Adrenal gland (tissue), 12 donors: ENCODE results near the gene KLF7. TPM values are rescaled to one million over a fixed set of nuclear protein-coding genes. Genes with fewer than 3 reads are reported as not detected.

Experiments
- DNase-seq, 7 donors: peaks; one replicate each; pipeline ENCODE4 v3.0.0-alpha.2; 2019 to 2020
- H3K27ac ChIP-seq, 5 donors: fragments of 200-600 bp; sonication (generic) in 4 of 5; 1 replicate in 3 of 5; 2 replicates in 2 of 5; pipeline versions ENCODE4 v1.5.1 to v1.8.0; 2016 to 2020; ENCODE audit warnings: mild to moderate bottlenecking in 1 of 5
- H3K27me3 ChIP-seq: fragments of 200-600 bp; 2 replicates; pipeline ENCODE4 v1.8.0; 2021
- H3K36me3 ChIP-seq, 2 donors: fragments of 200-600 bp; replicated peaks in 1 of 2; 1 replicate in 1 of 2; 2 replicates in 1 of 2; pipeline versions ENCODE4 v1.5.1 to v1.8.0; 2018 to 2022
- H3K4me1 ChIP-seq, 2 donors: fragments of 200-600 bp; replicated peaks in 1 of 2; 1 replicate in 1 of 2; 2 replicates in 1 of 2; pipeline versions ENCODE4 v1.5.1 to v1.8.0; 2018 to 2021
- H3K4me3 ChIP-seq, 4 donors: fragments of 200-600 bp; sonication (generic) in 3 of 4; one replicate each; pipeline ENCODE4 v1.5.1; 2016 to 2018
- H3K9me3 ChIP-seq, 3 donors: fragments of 200-600 bp; sonication (generic) in 1 of 3; replicated peaks in 1 of 3; 1 replicate in 2 of 3; 2 replicates in 1 of 3; pipeline versions ENCODE4 v1.5.1 to v1.8.0; 2016 to 2021
- CTCF ChIP-seq, 6 experiments: fragments of 450-650 bp in 4 of 6; fragments of 200-600 bp in 2 of 6; sonication (generic) in 1 of 6; IDR thresholded peaks; 1 replicate in 5 of 6; 2 replicates in 1 of 6; pipeline versions ENCODE4 v1.5.1 to v1.8.0; 2016 to 2021; ENCODE audit warnings: antibody characterized with exemption in 6 of 6, mild to moderate bottlenecking in 2 of 6, moderate library complexity in 1 of 6
- POLR2A ChIP-seq, 2 donors: fragments of 450-650 bp; IDR thresholded peaks; one replicate each; pipeline ENCODE4 v1.6.1; 2017; ENCODE audit warnings: antibody characterized with exemption in 2 of 2, mild to moderate bottlenecking in 2 of 2, moderate library complexity in 1 of 2
- WGBS, 4 donors: extraction: QIAGEN DNeasy Blood & Tissue Kit in 2 of 4; methylation state at CpG; one replicate each; pipeline versions ENCODE4 v1.1.5 to v1.1.7; 2013 to 2017; 5-methylcytosine and 5-hydroxymethylcytosine counted together
- intact Hi-C, 2 donors: fragments of 100-400 bp; cut with DNase I; formaldehyde crosslinking; loops; one replicate each; pipeline versions ENCODE4 v1.14.1 to v1.15.0; 2022 to 2023
- polyA plus RNA-seq, 3 donors: library from polyadenylated mRNA; stranded (reverse); fragments of 200-250 nt in 2 of 3; fragments of 350-450 nt in 1 of 3; fragmentation: Illumina TruSeq in 1 of 3; extraction: RNeasy Lipid Tissue Mini Kit (QIAGEN cat#74804) in 1 of 3; gene quantifications; one replicate each; pipeline ENCODE4 v1.2.3, GENCODE V29; 2013 to 2014
- total RNA-seq, 9 donors: library from RNA; depleted of rRNA in 4 of 9; stranded (reverse); fragments of >200 nt in 4 of 9; fragments of 120-200 nt in 1 of 9; fragmentation: NEBNext Ultra II Directional in 1 of 9; extraction: Animal tissue kit (Norgen Biotek cat#: 25700) in 1 of 9; gene quantifications; one replicate each; pipeline versions ENCODE4 v1.1.0 to v1.2.4, GENCODE V29; 2013 to 2023
- donor health status: healthy with polysubstance abuse.
- donor health status: Bipolar disorder and iron deficiency.
- donor health status: DM: yes; HTN: yes; CAD: no.
- donor health status: DM: no; HTN: no; CAD: no.
- donor health status: DM: no; HTN: no; CAD: no.
- donor health status: DM: yes; HTN: yes; CAD: no.

The KLF7 gene
- total and polyA plus RNA-seq, 12 donors = 3.6 to 45.9 (median 17.8) TPM

- H3K9me3 ChIP-seq = no peaks in the 10 kb centered on the region
These were observed 43.0 kb downstream of the KLF7 start for GRCh38 chr2:207122651-207123334.

GRCh38 chr2:207121784-207122183, 44.0 kb downstream of the KLF7 start:
- Histone ChIP-seq H3K27ac (peak overlapping the region in 4 of 5 donors; percentile 0 to 68 (median 32)), H3K27me3 (no peaks in the 10 kb centered on the region), H3K4me3 (no peak overlapping the region), H3K36me3 (peaks cover 0 to 15% of the 10 kb centered on the region in 2 donors), H3K4me1 (peaks cover 14 to 31% of the 10 kb centered on the region in 2 donors), H3K9me3 (no peaks in the 10 kb centered on the region)
- no peak for TF ChIP-seq CTCF (IDR thresholded peaks at IDR 0.05)
- no peak for TF ChIP-seq POLR2A (IDR thresholded peaks at IDR 0.05)
- peak in 6 of 7 donors; percentile 40 to 68 (median 51) for DNase-seq
- 8 to 44% (median 9%) methylated on average over 1 of the region's 1 CpG for WGBS, 4 donors
- intact Hi-C loops = no loop called here

More at GRCh38 chr2:207122651-207123334, 43.0 kb downstream of the KLF7 start:
- H3K4me3 ChIP-seq = no peak overlapping the region
- no peak for DNase-seq
- no peak for TF ChIP-seq POLR2A (IDR thresholded peaks at IDR 0.05)
- no peak for TF ChIP-seq CTCF (IDR thresholded peaks at IDR 0.05)
- H3K27me3 ChIP-seq = no peaks in the 10 kb centered on the region
- peaks cover 14 to 40% of the 10 kb centered on the region in 2 donors for H3K4me1 ChIP-seq
- WGBS, 4 donors = 89 to 91% (median 91%) methylated on average over 5 of the region's 5 CpGs
- intact Hi-C loops = no loop called here
- peaks cover 0 to 15% of the 10 kb centered on the region in 2 donors for H3K36me3 ChIP-seq
- peak overlapping the region in 3 of 5 donors; percentile 14 to 68 (median 50) for H3K27ac ChIP-seq

DNA sequence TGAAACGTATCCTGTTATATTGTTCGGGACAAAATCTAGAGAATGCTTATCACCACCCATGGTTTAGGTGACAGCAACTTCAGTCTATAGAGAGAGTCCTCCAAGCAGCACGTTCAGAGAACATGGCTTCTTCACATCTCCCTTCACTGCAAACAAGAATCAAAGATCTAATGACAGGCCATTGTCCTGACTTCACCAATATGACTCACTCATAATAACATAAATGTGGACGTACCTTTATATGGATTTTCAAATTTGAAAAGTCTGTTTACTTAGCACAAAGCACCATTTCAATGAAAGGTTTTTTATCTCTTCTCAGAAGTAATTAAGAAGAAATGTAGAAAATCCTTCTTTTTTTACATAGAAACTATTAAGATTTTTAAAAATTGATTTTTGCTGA, 46.7 kb downstream of the KLF7 start:
- Histone ChIP-seq H3K9me3 (no peaks in the 10 kb centered on the region), H3K27me3 (no peaks in the 10 kb centered on the region), H3K4me1 (peaks cover 14 to 39% of the 10 kb centered on the region in 2 donors), H3K36me3 (peaks cover 0 to 14% of the 10 kb centered on the region in 2 donors), H3K4me3 (no peak overlapping the region), H3K27ac (no peak overlapping the region)
- 89 to 92% (median 91%) methylated on average over 4 of the region's 4 CpGs for WGBS, 4 donors
- TF ChIP-seq POLR2A (IDR thresholded peaks at IDR 0.05) = no peak
- intact Hi-C loops = no loop called here
- DNase-seq = no peak

DNA sequence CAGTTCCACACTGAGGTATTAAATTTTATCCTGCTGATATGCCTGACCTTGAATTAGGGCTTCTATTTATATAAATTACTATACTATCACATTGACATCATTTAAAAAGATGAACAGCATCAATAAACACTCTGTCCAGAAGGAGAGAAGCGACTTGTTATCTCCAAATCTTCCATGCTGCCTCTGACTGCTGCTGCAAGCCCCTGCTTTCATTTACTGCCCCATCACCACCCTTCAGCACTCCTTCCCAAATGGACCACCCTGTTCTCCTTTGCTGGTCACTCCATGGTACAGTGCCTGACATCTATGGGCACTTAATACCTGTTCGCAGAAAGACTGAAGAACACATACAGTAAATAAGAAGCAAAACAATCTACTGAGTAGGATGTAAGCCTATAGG, 48.1 kb downstream of the KLF7 start:
- WGBS, 4 donors = 93 to 97% (median 95%) methylated on average over 2 of the region's 2 CpGs
- peaks cover 12 to 38% of the 10 kb centered on the region in 2 donors for H3K4me1 ChIP-seq

More for the DNA sequence above, 48.1 kb downstream of the KLF7 start:
- no peaks in the 10 kb centered on the region for H3K27me3 ChIP-seq
- no peak for DNase-seq
- intact Hi-C loops = no loop called here
- H3K27ac ChIP-seq = no peak overlapping the region
- no peak overlapping the region for H3K4me3 ChIP-seq
- H3K36me3 ChIP-seq = peaks cover 0 to 5% of the 10 kb centered on the region in 2 donors
- TF ChIP-seq CTCF (IDR thresholded peaks at IDR 0.05) (no peak), POLR2A (IDR thresholded peaks at IDR 0.05) (no peak)
- H3K9me3 ChIP-seq = no peaks in the 10 kb centered on the region
